GM12892 (cell line): Measurements from ENCODE around the gene DNAH1.

Experiments
- POLR2A ChIP-seq: IDR thresholded peaks from 2 replicates; pipeline ENCODE4 v1.6.1; 2011; ENCODE audit warnings: low read depth, low read length, control low read depth
- POLR2AphosphoS5 ChIP-seq: IDR thresholded peaks from 2 replicates; pipeline ENCODE4 v1.6.1; 2011; ENCODE audit warnings: low read depth, low read length, control low read depth

DNA sequence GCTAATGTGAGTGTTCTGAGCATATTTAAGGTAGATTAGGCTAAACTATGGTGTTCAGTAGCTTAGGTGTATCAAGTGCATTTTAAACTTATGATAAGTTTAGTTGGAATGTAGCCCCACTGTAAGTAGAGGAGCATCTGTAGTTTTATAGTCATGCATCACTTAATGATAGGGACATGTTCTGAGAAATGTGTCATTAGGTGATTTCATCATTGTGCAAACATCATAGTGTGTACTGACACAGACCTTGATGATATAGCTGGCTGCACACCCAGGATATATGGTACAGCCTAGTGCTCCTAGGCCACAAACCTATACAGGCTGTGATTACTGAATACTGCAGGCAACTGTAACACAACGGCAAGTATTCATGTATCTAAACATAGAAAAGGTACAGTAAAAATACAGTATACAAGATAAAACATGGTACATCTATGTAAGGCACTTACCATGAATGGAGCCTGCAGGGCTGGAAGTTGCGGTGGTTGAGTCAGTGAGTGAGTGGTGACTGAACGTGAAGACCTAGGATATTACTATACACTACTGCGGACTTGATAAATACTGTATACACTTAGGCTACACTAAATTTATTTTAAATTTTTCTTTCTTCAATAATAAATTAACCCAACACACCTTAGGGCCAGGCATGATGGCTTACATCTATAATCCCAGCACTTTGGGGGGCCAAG, 17.9 kb downstream of the DNAH1 start:
- no peak for TF ChIP-seq POLR2AphosphoS5
- TF ChIP-seq POLR2A, result no peak
